IMR-90 (cell line): ENCODE data around the gene RBMS2. TPM values are rescaled to one million over a fixed set of nuclear protein-coding genes. Genes with fewer than 3 reads are reported as not detected.
A peak's percentile ranks its signal among the peaks of the same experiment; 100 is the strongest.

Experiments
- ATAC-seq: fragments of 200-7000 bp; cut with Tn5 transposase; 2 replicates; pipeline ENCODE4 v1.9.1; 2020; ENCODE audit warnings: low read depth, mild to moderate bottlenecking, moderate library complexity
- BruUV-seq: library from RNA; stranded (reverse); fragments of 400-500 nt; replicated peaks from 2 replicates; lab custom pipeline; 2021; lab: Mats Ljungman, UMichigan
- CTCF ChIA-PET: fragments of 300-600 bp; formaldehyde crosslinking; extraction: SDS; loops from one replicate; lab custom pipeline; 2021; ENCODE audit warnings: antibody characterized with exemption; lab: Yijun Ruan, JAX
- POLR2A ChIA-PET: fragments of 300-600 bp; sonication (Branson Sonifier 250); formaldehyde crosslinking; loops from one replicate; lab custom pipeline; 2022; ENCODE audit warnings: antibody characterized with exemption; ENCODE audit not compliant: unreplicated experiment; lab: Charles Lee
- DNase-seq: peaks from one replicate; pipeline ENCODE4 v3.0.0; 2013
- H2AFZ ChIP-seq: replicated peaks from 2 replicates; pipeline ENCODE3; 2013; ENCODE audit warnings: low read length, mild to moderate bottlenecking; ENCODE audit not compliant: poor library complexity
- H2AK5ac ChIP-seq: 2 replicates; pipeline ENCODE4 v1.6.1; 2013; ENCODE audit warnings: low read depth, low read length, inconsistent platforms
- H2AK9ac ChIP-seq: replicated peaks from 2 replicates; pipeline ENCODE3; 2013; ENCODE audit warnings: mild to moderate bottlenecking, low read depth, low read length, moderate library complexity; ENCODE audit not compliant: poor library complexity
- H2BK120ac ChIP-seq: 2 replicates; pipeline ENCODE4 v1.6.1; 2013; ENCODE audit warnings: low read depth, low read length, inconsistent platforms
- H2BK15ac ChIP-seq: 3 replicates; pipeline ENCODE4 v1.6.1; 2013; ENCODE audit warnings: low read depth, low read length, inconsistent platforms
- H2BK20ac ChIP-seq: 2 replicates; pipeline ENCODE4 v1.6.1; 2013; ENCODE audit warnings: low read depth, mild to moderate bottlenecking, inconsistent platforms, low read length, moderate library complexity
- H2BK5ac ChIP-seq: 2 replicates; pipeline ENCODE4 v1.6.1; 2013; ENCODE audit warnings: mild to moderate bottlenecking, low read depth, low read length, inconsistent platforms; ENCODE audit not compliant: poor library complexity, severe bottlenecking
- H3K14ac ChIP-seq: replicated peaks from 2 replicates; pipeline ENCODE4 v1.6.1; 2013; ENCODE audit warnings: low read depth, low read length, inconsistent platforms
- H3K18ac ChIP-seq: 2 replicates; pipeline ENCODE4 v1.6.1; 2013; ENCODE audit warnings: low read depth, low read length, control low read depth
- H3K23ac ChIP-seq: 2 replicates; pipeline ENCODE4 v1.6.1; 2013; ENCODE audit warnings: low read depth, low read length, inconsistent platforms
- H3K27ac ChIP-seq: 2 replicates; pipeline ENCODE4 v1.5.1; 2013; ENCODE audit warnings: mild to moderate bottlenecking, control low read depth, low read length; ENCODE audit not compliant: insufficient read depth
- H3K27me3 ChIP-seq: 2 replicates; pipeline ENCODE4 v1.6.1; 2013; ENCODE audit warnings: low read length; ENCODE audit not compliant: control insufficient read depth, insufficient read depth
- H3K36me3 ChIP-seq: 2 replicates; pipeline ENCODE4 v1.6.1; 2013; ENCODE audit warnings: low read length, mixed read lengths; ENCODE audit not compliant: control insufficient read depth, insufficient read depth
- H3K4ac ChIP-seq: 2 replicates; pipeline ENCODE4 v1.6.1; 2013; ENCODE audit warnings: low read depth, low read length, inconsistent platforms
- H3K4me1 ChIP-seq: 2 replicates; pipeline ENCODE4 v1.6.1; 2013; ENCODE audit warnings: low read length, mixed read lengths; ENCODE audit not compliant: control insufficient read depth, insufficient read depth
- H3K4me2 ChIP-seq: 2 replicates; pipeline ENCODE4 v1.6.1; 2013; ENCODE audit warnings: low read depth, mild to moderate bottlenecking, control low read depth, low read length, moderate library complexity
- H3K4me3 ChIP-seq: 2 replicates; pipeline ENCODE4 v1.5.1; 2013; ENCODE audit warnings: low read depth, mild to moderate bottlenecking, control low read depth, low read length, moderate library complexity; ENCODE audit not compliant: insufficient read depth
- H3K56ac ChIP-seq: 2 replicates; pipeline ENCODE4 v1.6.1; 2013; ENCODE audit warnings: low read length, inconsistent platforms; ENCODE audit not compliant: insufficient read depth; ENCODE audit errors: extremely low read depth
- H3K79me1 ChIP-seq, 2 experiments: 2 replicates each; pipeline ENCODE4 v1.6.1; 2013; ENCODE audit warnings: low read length in 2 of 2, inconsistent platforms in 1 of 2, low read depth in 1 of 2
- H3K9ac ChIP-seq: 2 replicates; pipeline ENCODE4 v1.6.1; 2013; ENCODE audit warnings: low read depth, low read length, control low read depth
- H3K9me1 ChIP-seq: 2 replicates; pipeline ENCODE4 v1.6.1; 2013; ENCODE audit warnings: low read length, inconsistent platforms; ENCODE audit not compliant: insufficient read depth
- H3K9me3 ChIP-seq: 2 replicates; pipeline ENCODE4 v1.6.1; 2013; ENCODE audit warnings: low read length; ENCODE audit not compliant: control insufficient read depth, insufficient read depth
- H4K20me1 ChIP-seq: 2 replicates; pipeline ENCODE4 v1.6.1; 2013; ENCODE audit warnings: low read length, inconsistent platforms; ENCODE audit not compliant: insufficient read depth
- H4K5ac ChIP-seq: 2 replicates; pipeline ENCODE4 v1.6.1; 2013; ENCODE audit warnings: mild to moderate bottlenecking, low read depth, low read length, control low read depth
- H4K8ac ChIP-seq, 2 experiments: 2 replicates each; pipeline ENCODE4 v1.6.1; 2013; ENCODE audit warnings: low read depth in 2 of 2, low read length in 2 of 2, control low read depth in 1 of 2, inconsistent platforms in 1 of 2
- H4K91ac ChIP-seq: 2 replicates; pipeline ENCODE4 v1.6.1; 2013; ENCODE audit warnings: low read depth, low read length, inconsistent platforms; ENCODE audit not compliant: insufficient read depth
- BHLHE40 ChIP-seq: fragments of 150-350 bp; IDR thresholded peaks from 2 replicates; pipeline ENCODE4 v1.6.1; 2016; ENCODE audit warnings: mild to moderate bottlenecking, low read depth, low read length
- CEBPB ChIP-seq: IDR thresholded peaks from 2 replicates; pipeline ENCODE4 v1.6.1; 2012; ENCODE audit warnings: low read depth, low read length, improper control_type of control experiment
- CHD1 ChIP-seq: IDR thresholded peaks from 2 replicates; pipeline ENCODE4 v1.6.1; 2012; ENCODE audit warnings: low read depth, low read length, improper control_type of control experiment
- CTCF ChIP-seq: conservative IDR thresholded peaks from 2 replicates; pipeline ENCODE4 v1.5.1; 2012; ENCODE audit warnings: mild to moderate bottlenecking, low read depth, low read length, improper control_type of control experiment
- ELK1 ChIP-seq: fragments of 150-350 bp; IDR thresholded peaks from 2 replicates; pipeline ENCODE4 v1.6.1; 2016; ENCODE audit warnings: low read depth, mild to moderate bottlenecking, low read length, moderate library complexity, borderline replicate concordance
- FOS ChIP-seq: fragments of 150-350 bp; IDR thresholded peaks from 2 replicates; pipeline ENCODE4 v1.6.1; 2016; ENCODE audit warnings: low read depth, low read length
- MAFK ChIP-seq: IDR thresholded peaks from 2 replicates; pipeline ENCODE4 v1.6.1; 2012; ENCODE audit warnings: low read depth, low read length, improper control_type of control experiment
- MAZ ChIP-seq: IDR thresholded peaks from 2 replicates; pipeline ENCODE4 v1.6.1; 2012; ENCODE audit warnings: low read depth, mild to moderate bottlenecking, low read length, improper control_type of control experiment, moderate library complexity, borderline replicate concordance
- MXI1 ChIP-seq: IDR thresholded peaks from 2 replicates; pipeline ENCODE4 v1.6.1; 2012; ENCODE audit warnings: low read depth, mild to moderate bottlenecking, low read length, moderate library complexity, borderline replicate concordance
- NFE2L2 ChIP-seq: fragments of 150-350 bp; IDR thresholded peaks from 2 replicates; pipeline ENCODE4 v1.6.1; 2016; ENCODE audit warnings: low read depth, mild to moderate bottlenecking, low read length
- POLR2A ChIP-seq: IDR thresholded peaks from 2 replicates; pipeline ENCODE4 v1.6.1; 2012; ENCODE audit warnings: mild to moderate bottlenecking, low read depth, low read length
- RAD21 ChIP-seq: IDR thresholded peaks from 2 replicates; pipeline ENCODE4 v1.6.1; 2012; ENCODE audit warnings: low read length, improper control_type of control experiment
- RCOR1 ChIP-seq: IDR thresholded peaks from 2 replicates; pipeline ENCODE4 v1.6.1; 2012; ENCODE audit warnings: mild to moderate bottlenecking, low read length, improper control_type of control experiment; ENCODE audit not compliant: insufficient replicate concordance
- RFX5 ChIP-seq: IDR thresholded peaks from 2 replicates; pipeline ENCODE4 v1.8.0; 2012; ENCODE audit warnings: low read depth, mild to moderate bottlenecking, low read length, moderate library complexity
- SMC3 ChIP-seq: fragments of 150-350 bp; IDR thresholded peaks from 2 replicates; pipeline ENCODE4 v1.6.1; 2016; ENCODE audit warnings: low read depth, mild to moderate bottlenecking, antibody characterized with exemption, low read length, moderate library complexity
- USF2 ChIP-seq: fragments of 150-350 bp; IDR thresholded peaks from 2 replicates; pipeline ENCODE4 v1.6.1; 2017; ENCODE audit warnings: mild to moderate bottlenecking, antibody characterized with exemption, low read length, low read depth
- WGBS, 2 experiments: methylation state at CpG; one replicate each; pipeline versions ENCODE4 v1.1.5 to v1.1.7; 2013; ENCODE audit warnings: missing lambda C conversion rate in 2 of 2; ENCODE audit not compliant: insufficient read length in 1 of 2; ENCODE audit errors: extremely low coverage in 2 of 2; 5-methylcytosine and 5-hydroxymethylcytosine counted together
- dilution Hi-C: fragments of 300-500 bp; cut with HindIII; formaldehyde crosslinking; loops from one replicate; pipeline ENCODE4 v1.14.3; 2018; ENCODE audit warnings: low sequenced_read_pairs; ENCODE audit not compliant: unreplicated experiment
- in situ Hi-C: fragments of 300-500 bp; cut with MboI; formaldehyde crosslinking; loops from 3 replicates; pipeline ENCODE4 v1.14.3; 2019; ENCODE audit warnings: low sequenced_read_pairs, inconsistent platforms, mixed read lengths
- intact Hi-C: fragments of 100-400 bp; cut with micrococcal nuclease; formaldehyde crosslinking; loops from 2 replicates; pipeline ENCODE4 v1.10.0; 2022
- polyA plus RNA-seq, 3 experiments: library from polyadenylated mRNA; depleted of rRNA; stranded (reverse); fragments of >200 nt; gene quantifications; 2 replicates each; pipeline ENCODE4 v1.2.3, GENCODE V29; 2012; ENCODE audit warnings: low replicate concordance in 1 of 3
- total RNA-seq: library from RNA; depleted of rRNA; stranded (reverse); fragments of >200 nt; gene quantifications from 2 replicates; pipeline ENCODE4 v1.2.3, GENCODE V29; 2012

RBMS2 gene
- total and polyA plus RNA-seq, 2 of the 4 experiments (the other 2 are of a cell fraction): 38.0 to 43.6 TPM

- in situ Hi-C loops: loop anchor here (25.0 kb wide), 1 partner anchor 469 kb away; a partner anchor contains a TSS
- no peaks in the 10 kb centered on the region for H3K9me3 ChIP-seq
- BruUV-seq: no TSS peak
Observed at GRCh38 chr12:56517854-56518253, 3.8 kb upstream of the RBMS2 start.

More at GRCh38 chr12:56517854-56518253, 3.8 kb upstream of the RBMS2 start:
- peaks cover 0 to 21% of the 10 kb centered on the region in 2 experiments; a peak in 2 of 4 replicates for H3K79me1 ChIP-seq
- H2AK5ac ChIP-seq: peak overlapping the region; percentile 98
- H3K23ac ChIP-seq: peak overlapping the region; percentile 76; the same call in 1 of the 2 replicates
- peak overlapping the region; percentile 89 for H4K5ac ChIP-seq
- no peak overlapping the region for H3K4me3 ChIP-seq
- no peaks in the 10 kb centered on the region for H4K20me1 ChIP-seq
- peak overlapping the region; percentile 70 for H2BK5ac ChIP-seq
- WGBS, 2 experiments: no CpG with 5 or more reads among the region's 2 CpGs
- peak overlapping the region; percentile 90 for H2BK120ac ChIP-seq
- peak overlapping the region; percentile 93 for H4K91ac ChIP-seq
- H3K4me2 ChIP-seq: no peak overlapping the region
- H2AFZ ChIP-seq: no peak overlapping the region
- 0 out of 2 replicates have a peak overlapping the region, but pooled peaks have one; percentile 66 for H3K56ac ChIP-seq
- H4K8ac ChIP-seq: peak overlapping the region; percentile 63 to 86; a peak in 3 of 4 replicates
- CTCF ChIA-PET: interaction anchor here (2.0 kb wide), 1 partner anchor 119 kb away, joined by 7 read pairs; no protein-coding TSS in a partner anchor
- intact Hi-C loops (no loop called here), dilution Hi-C loops (no loop called here)
- peak overlapping the region; percentile 99 for H2BK15ac ChIP-seq
- TF ChIP-seq MAZ (no peak), RFX5 (no peak), RAD21 (no peak), BHLHE40 (no peak), ELK1 (no peak), MAFK (no peak), MXI1 (no peak), NFE2L2 (no peak), RCOR1 (no peak), POLR2A (no peak), SMC3 (no peak), CEBPB (no peak), FOS (no peak), USF2 (no peak), CTCF (no peak), CHD1 (no peak)
- no peaks in the 10 kb centered on the region for H3K27me3 ChIP-seq
- H3K18ac ChIP-seq: peak overlapping the region; percentile 74; the same call in 1 of the 2 replicates
- H3K36me3 ChIP-seq: no peaks in the 10 kb centered on the region
- H3K4ac ChIP-seq: peak overlapping the region; percentile 87
- H3K9me1 ChIP-seq: peaks cover 6% of the 10 kb centered on the region
- POLR2A ChIA-PET: no interaction called here
- H3K4me1 ChIP-seq: peaks cover 6% of the 10 kb centered on the region
- H3K9ac ChIP-seq: no peak overlapping the region
- no peak for DNase-seq
- no peak for ATAC-seq
- peak overlapping the region; percentile 94 for H2BK20ac ChIP-seq
- H3K14ac ChIP-seq: peak overlapping the region; percentile 85
- H3K27ac ChIP-seq: peak overlapping the region; percentile 72
- H2AK9ac ChIP-seq: no peak overlapping the region
